ENCODE data around the gene LGI4.

DNA sequence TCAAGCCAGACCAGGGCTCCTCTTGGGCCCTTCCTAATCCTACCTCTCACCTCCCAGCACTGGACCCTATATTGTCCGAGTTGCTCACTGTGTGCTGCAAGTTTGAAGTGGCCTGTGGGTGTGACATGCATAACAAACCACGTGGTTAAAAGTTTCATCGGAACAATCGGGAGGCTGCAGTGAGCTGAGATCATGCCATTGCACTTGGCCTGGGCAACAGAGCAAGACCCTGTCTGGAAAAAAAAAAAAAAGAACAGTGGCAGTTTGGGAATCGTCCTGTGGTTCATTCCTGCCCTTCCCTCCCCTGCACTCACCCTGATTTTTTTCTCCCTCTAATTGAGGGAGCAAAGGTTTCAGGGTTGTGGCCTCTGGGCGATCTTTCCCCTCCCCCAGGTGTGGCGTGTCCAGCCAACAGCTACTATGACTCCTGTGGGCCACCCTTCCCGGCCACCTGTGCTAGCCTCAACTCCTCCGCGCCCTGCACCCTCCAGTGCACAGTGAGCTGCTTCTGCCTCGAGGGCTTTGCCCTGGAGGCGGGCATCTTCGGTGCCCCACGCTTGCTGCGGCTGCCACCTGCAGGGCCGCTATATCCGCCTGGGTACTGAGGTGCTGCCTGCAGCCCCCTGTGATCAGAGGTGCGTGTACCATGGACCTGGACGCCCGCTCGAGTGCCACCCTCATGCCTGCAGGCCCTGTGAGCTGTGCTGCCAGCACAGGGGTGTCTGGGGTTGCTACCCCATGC lies 35.5 kb downstream of the LGI4 start:
- no peak for TF ChIP-seq POLR2A (IDR thresholded peaks at IDR 0.05)
- TF ChIP-seq, protein P1, sequence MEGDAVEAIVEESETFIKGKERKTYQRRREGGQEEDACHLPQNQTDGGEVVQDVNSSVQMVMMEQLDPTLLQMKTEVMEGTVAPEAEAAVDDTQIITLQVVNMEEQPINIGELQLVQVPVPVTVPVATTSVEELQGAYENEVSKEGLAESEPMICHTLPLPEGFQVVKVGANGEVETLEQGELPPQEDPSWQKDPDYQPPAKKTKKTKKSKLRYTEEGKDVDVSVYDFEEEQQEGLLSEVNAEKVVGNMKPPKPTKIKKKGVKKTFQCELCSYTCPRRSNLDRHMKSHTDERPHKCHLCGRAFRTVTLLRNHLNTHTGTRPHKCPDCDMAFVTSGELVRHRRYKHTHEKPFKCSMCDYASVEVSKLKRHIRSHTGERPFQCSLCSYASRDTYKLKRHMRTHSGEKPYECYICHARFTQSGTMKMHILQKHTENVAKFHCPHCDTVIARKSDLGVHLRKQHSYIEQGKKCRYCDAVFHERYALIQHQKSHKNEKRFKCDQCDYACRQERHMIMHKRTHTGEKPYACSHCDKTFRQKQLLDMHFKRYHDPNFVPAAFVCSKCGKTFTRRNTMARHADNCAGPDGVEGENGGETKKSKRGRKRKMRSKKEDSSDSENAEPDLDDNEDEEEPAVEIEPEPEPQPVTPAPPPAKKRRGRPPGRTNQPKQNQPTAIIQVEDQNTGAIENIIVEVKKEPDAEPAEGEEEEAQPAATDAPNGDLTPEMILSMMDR (IDR thresholded peaks at IDR 0.05), result no peak

Measured in vagina (tissue), 2 donors.